Vagina (tissue), 2 donors: ENCODE measurements around the gene CAMK2B.

Experiments used
- POLR2A ChIP-seq, 2 donors: fragments of 450-650 bp; IDR thresholded peaks; one replicate each; pipeline ENCODE4 v1.6.1; 2017; ENCODE audit warnings: antibody characterized with exemption in 2 of 2, mild to moderate bottlenecking in 2 of 2, moderate library complexity in 2 of 2
- POLR2AphosphoS5 ChIP-seq, 2 donors: sonication (generic); formaldehyde crosslinking; IDR thresholded peaks; one replicate each; pipeline ENCODE4 v1.9.0; 2017; ENCODE audit warnings: antibody characterized with exemption in 2 of 2, mild to moderate bottlenecking in 2 of 2, low read depth in 1 of 2; ENCODE audit not compliant: insufficient read depth in 1 of 2
- TF ChIP-seq, protein P1 (sequence below), 3 experiments: fragments of 450-650 bp in 2 of 3; fragments of 200-600 bp in 1 of 3; sonication (generic) in 1 of 3; IDR thresholded peaks; one replicate each; pipeline ENCODE4 v1.5.1; 2017 to 2019; ENCODE audit warnings: antibody characterized with exemption in 3 of 3, mild to moderate bottlenecking in 2 of 3, moderate library complexity in 2 of 3

DNA sequence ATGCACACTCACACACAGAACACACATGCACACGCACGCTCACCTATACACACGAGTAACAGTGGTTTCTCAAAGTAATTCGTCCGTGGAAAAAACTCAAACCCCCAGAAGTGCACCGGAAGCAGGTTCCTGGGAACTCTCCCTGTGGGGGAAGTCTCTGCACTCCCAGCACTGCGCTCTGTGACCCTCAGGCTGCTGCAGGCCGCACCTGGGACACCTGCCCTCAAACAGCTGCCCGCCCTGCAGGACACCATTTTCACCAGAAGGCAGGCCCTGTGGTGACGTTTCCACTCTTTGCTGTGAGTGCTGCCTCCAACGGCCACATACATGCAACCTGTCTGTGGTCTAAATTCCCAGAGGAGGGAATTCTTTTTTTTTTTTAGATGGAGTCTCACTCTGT, 103.3 kb downstream of the CAMK2B start:
- TF ChIP-seq, protein P1, sequence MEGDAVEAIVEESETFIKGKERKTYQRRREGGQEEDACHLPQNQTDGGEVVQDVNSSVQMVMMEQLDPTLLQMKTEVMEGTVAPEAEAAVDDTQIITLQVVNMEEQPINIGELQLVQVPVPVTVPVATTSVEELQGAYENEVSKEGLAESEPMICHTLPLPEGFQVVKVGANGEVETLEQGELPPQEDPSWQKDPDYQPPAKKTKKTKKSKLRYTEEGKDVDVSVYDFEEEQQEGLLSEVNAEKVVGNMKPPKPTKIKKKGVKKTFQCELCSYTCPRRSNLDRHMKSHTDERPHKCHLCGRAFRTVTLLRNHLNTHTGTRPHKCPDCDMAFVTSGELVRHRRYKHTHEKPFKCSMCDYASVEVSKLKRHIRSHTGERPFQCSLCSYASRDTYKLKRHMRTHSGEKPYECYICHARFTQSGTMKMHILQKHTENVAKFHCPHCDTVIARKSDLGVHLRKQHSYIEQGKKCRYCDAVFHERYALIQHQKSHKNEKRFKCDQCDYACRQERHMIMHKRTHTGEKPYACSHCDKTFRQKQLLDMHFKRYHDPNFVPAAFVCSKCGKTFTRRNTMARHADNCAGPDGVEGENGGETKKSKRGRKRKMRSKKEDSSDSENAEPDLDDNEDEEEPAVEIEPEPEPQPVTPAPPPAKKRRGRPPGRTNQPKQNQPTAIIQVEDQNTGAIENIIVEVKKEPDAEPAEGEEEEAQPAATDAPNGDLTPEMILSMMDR (IDR thresholded peaks at IDR 0.05) = no peak
- TF ChIP-seq POLR2A (IDR thresholded peaks at IDR 0.05) = no peak
- TF ChIP-seq POLR2AphosphoS5 (IDR thresholded peaks at IDR 0.05; ENCODE audit: insufficient read depth in 1 of 2, low read depth in 1 of 2) = no peak
